Parathyroid adenoma (tissue), 2 donors: Measurements from ENCODE around the gene HHLA2.

Source experiments
- H2AFZ ChIP-seq: fragments of 300-600 bp; sonication (generic); one replicate; pipeline ENCODE4 v1.7.0; 2017; ENCODE audit warnings: antibody characterized with exemption, mild to moderate bottlenecking
- H3K27ac ChIP-seq: fragments of 300-600 bp; sonication (generic); one replicate; pipeline ENCODE4 v1.7.0; 2017
- H3K27me3 ChIP-seq: fragments of 300-600 bp; sonication (generic); one replicate; pipeline ENCODE4 v1.7.0; 2017; ENCODE audit warnings: low read length; ENCODE audit not compliant: control insufficient read depth, insufficient read depth
- H3K36me3 ChIP-seq: fragments of 300-600 bp; sonication (generic); one replicate; pipeline ENCODE4 v1.7.0; 2017; ENCODE audit warnings: low read length; ENCODE audit not compliant: control insufficient read depth, insufficient read depth
- H3K4me1 ChIP-seq: fragments of 300-600 bp; sonication (generic); one replicate; pipeline ENCODE4 v1.7.0; 2017; ENCODE audit warnings: control low read depth
- H3K4me2 ChIP-seq: fragments of 300-600 bp; sonication (generic); one replicate; pipeline ENCODE4 v1.7.0; 2017; ENCODE audit warnings: low read length
- H3K4me3 ChIP-seq: fragments of 300-600 bp; sonication (generic); one replicate; pipeline ENCODE4 v1.7.0; 2017; ENCODE audit warnings: low read depth, low read length
- H3K79me2 ChIP-seq: fragments of 300-600 bp; sonication (generic); one replicate; pipeline ENCODE4 v1.7.0; 2017; ENCODE audit warnings: control low read depth
- H3K9ac ChIP-seq: fragments of 300-600 bp; sonication (generic); one replicate; pipeline ENCODE4 v1.7.0; 2017; ENCODE audit warnings: mild to moderate bottlenecking
- H3K9me3 ChIP-seq: fragments of 300-600 bp; sonication (generic); one replicate; pipeline ENCODE4 v1.7.0; 2017; ENCODE audit warnings: low read length; ENCODE audit not compliant: control insufficient read depth
- TF ChIP-seq, protein P1 (sequence below): fragments of 300-600 bp; sonication (generic); IDR thresholded peaks from one replicate; pipeline ENCODE4 v1.7.0; 2017; ENCODE audit warnings: antibody characterized with exemption, mild to moderate bottlenecking
- donor health status: primary hyperparathyroidism.

HHLA2 gene

DNA sequence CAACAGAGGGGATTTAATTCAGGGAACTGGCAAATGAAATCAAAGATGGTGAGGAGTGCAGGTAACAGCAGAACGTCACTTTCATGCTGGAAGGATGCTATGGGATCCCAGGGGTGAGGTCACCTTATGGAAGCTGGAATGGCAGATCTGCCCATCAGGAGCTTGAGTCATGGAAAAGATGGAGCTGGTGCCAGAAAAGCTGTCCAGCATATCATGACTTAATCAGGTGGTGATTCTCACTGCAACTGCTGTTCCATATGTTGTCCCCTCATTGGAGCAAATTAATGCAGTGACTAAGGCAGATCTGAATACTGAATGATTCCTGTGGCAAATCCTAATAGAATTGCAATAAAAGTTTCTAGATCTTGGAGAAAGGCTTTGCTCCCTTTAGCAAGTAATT lies 38.4 kb downstream of the HHLA2 start:
- Histone ChIP-seq H3K79me2 (no peaks in the 10 kb centered on the region), H3K4me3 (no peak overlapping the region)

GRCh38 chr3:108338901-108339545 lies 42.7 kb downstream of the HHLA2 start:
- H3K27ac ChIP-seq, result no peak overlapping the region
- no peaks in the 10 kb centered on the region for H3K27me3 ChIP-seq
- H3K4me1 ChIP-seq, result no peaks in the 10 kb centered on the region
- H3K9me3 ChIP-seq, result no peaks in the 10 kb centered on the region
- no peak overlapping the region for H3K4me2 ChIP-seq
- no peaks in the 10 kb centered on the region for H3K36me3 ChIP-seq
- H3K4me3 ChIP-seq, result no peak overlapping the region
- no peak overlapping the region for H3K9ac ChIP-seq
- H3K79me2 ChIP-seq, result no peaks in the 10 kb centered on the region
- TF ChIP-seq, protein P1, sequence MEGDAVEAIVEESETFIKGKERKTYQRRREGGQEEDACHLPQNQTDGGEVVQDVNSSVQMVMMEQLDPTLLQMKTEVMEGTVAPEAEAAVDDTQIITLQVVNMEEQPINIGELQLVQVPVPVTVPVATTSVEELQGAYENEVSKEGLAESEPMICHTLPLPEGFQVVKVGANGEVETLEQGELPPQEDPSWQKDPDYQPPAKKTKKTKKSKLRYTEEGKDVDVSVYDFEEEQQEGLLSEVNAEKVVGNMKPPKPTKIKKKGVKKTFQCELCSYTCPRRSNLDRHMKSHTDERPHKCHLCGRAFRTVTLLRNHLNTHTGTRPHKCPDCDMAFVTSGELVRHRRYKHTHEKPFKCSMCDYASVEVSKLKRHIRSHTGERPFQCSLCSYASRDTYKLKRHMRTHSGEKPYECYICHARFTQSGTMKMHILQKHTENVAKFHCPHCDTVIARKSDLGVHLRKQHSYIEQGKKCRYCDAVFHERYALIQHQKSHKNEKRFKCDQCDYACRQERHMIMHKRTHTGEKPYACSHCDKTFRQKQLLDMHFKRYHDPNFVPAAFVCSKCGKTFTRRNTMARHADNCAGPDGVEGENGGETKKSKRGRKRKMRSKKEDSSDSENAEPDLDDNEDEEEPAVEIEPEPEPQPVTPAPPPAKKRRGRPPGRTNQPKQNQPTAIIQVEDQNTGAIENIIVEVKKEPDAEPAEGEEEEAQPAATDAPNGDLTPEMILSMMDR, result no peak
- no peak overlapping the region for H2AFZ ChIP-seq

More for the DNA sequence above, 38.4 kb downstream of the HHLA2 start:
- Histone ChIP-seq H3K9me3 (no peaks in the 10 kb centered on the region), H3K27me3 (no peaks in the 10 kb centered on the region), H3K4me1 (no peaks in the 10 kb centered on the region), H2AFZ (no peak overlapping the region), H3K9ac (no peak overlapping the region), H3K36me3 (no peaks in the 10 kb centered on the region), H3K27ac (no peak overlapping the region), H3K4me2 (no peak overlapping the region)
- TF ChIP-seq, protein P1, result no peak

DNA sequence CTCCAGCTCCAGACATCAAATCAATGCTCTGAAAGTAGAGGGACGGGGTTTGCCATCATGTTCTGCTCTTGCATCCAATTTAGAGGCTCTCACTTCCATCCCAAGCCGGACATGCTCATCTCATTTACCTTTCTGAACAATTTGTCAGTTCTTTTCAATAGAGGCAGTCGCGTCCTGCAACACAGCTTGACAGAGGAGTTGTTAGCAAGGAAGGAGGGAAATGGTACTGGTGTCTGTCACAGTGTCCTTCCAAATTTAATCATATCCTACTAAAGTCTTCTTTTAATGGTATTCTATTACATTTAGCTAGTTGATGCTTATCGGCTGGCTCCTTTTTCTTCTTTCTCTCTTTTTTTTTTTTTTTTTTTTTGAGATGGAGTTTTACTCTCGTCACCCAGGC lies 45.6 kb downstream of the HHLA2 start:
- no peak overlapping the region for H3K27ac ChIP-seq
- no peaks in the 10 kb centered on the region for H3K4me1 ChIP-seq
- H3K36me3 ChIP-seq, result no peaks in the 10 kb centered on the region
- no peaks in the 10 kb centered on the region for H3K27me3 ChIP-seq
- no peaks in the 10 kb centered on the region for H3K79me2 ChIP-seq
- H3K9ac ChIP-seq, result no peak overlapping the region
- no peak overlapping the region for H3K4me3 ChIP-seq
- H3K9me3 ChIP-seq, result no peaks in the 10 kb centered on the region
- H3K4me2 ChIP-seq, result no peak overlapping the region
- TF ChIP-seq, protein P1, result no peak
- H2AFZ ChIP-seq, result no peak overlapping the region

GRCh38 chr3:108342837-108343486 lies 46.6 kb downstream of the HHLA2 start:
- TF ChIP-seq, protein P1, result no peak
- Histone ChIP-seq H3K79me2 (no peaks in the 10 kb centered on the region), H3K27me3 (no peaks in the 10 kb centered on the region), H3K4me1 (no peaks in the 10 kb centered on the region), H2AFZ (no peak overlapping the region), H3K36me3 (peaks cover under 1% of the 10 kb centered on the region), H3K9ac (no peak overlapping the region), H3K4me3 (no peak overlapping the region), H3K9me3 (no peaks in the 10 kb centered on the region), H3K4me2 (no peak overlapping the region), H3K27ac (no peak overlapping the region)

DNA sequence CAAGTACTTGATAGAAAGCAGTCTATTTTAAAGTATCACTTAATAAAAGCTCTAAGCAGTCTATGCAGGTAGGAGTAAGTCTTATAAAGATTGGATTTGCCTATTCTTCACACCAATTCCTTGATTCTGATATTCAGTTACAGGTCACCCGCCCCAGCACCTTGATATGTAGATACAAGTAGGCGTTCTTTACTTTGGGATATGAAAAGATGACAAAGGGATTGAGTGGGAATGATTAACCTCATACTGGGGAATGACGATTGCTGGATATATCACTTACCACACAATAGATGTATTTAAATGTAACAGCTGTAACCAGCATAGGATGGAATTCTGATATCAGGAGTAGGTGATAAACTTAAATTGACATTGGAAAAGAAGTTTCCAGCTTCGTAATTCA lies 47.1 kb downstream of the HHLA2 start:
- Histone ChIP-seq H3K9me3 (no peaks in the 10 kb centered on the region), H3K36me3 (peaks cover 3% of the 10 kb centered on the region), H3K79me2 (no peaks in the 10 kb centered on the region), H3K4me2 (no peak overlapping the region), H3K27ac (no peak overlapping the region), H3K27me3 (no peaks in the 10 kb centered on the region), H3K4me1 (no peaks in the 10 kb centered on the region), H3K4me3 (no peak overlapping the region), H2AFZ (no peak overlapping the region), H3K9ac (no peak overlapping the region)
- TF ChIP-seq, protein P1, result no peak
